ENCODE data around the gene NKD1. TPM values are rescaled to one million over a fixed set of nuclear protein-coding genes. Genes with fewer than 3 reads are reported as not detected.

Gene NKD1, protein sequence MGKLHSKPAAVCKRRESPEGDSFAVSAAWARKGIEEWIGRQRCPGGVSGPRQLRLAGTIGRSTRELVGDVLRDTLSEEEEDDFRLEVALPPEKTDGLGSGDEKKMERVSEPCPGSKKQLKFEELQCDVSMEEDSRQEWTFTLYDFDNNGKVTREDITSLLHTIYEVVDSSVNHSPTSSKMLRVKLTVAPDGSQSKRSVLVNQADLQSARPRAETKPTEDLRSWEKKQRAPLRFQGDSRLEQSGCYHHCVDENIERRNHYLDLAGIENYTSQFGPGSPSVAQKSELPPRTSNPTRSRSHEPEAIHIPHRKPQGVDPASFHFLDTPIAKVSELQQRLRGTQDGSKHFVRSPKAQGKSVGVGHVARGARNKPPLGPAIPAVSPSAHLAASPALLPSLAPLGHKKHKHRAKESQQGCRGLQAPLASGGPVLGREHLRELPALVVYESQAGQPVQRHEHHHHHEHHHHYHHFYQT
- total RNA-seq (2022; extraction: Qiagen RNA extraction; ENCODE audit: low read depth): 0.09 to 0.67 TPM (median 0.54 TPM) in 5 replicates

DNA sequence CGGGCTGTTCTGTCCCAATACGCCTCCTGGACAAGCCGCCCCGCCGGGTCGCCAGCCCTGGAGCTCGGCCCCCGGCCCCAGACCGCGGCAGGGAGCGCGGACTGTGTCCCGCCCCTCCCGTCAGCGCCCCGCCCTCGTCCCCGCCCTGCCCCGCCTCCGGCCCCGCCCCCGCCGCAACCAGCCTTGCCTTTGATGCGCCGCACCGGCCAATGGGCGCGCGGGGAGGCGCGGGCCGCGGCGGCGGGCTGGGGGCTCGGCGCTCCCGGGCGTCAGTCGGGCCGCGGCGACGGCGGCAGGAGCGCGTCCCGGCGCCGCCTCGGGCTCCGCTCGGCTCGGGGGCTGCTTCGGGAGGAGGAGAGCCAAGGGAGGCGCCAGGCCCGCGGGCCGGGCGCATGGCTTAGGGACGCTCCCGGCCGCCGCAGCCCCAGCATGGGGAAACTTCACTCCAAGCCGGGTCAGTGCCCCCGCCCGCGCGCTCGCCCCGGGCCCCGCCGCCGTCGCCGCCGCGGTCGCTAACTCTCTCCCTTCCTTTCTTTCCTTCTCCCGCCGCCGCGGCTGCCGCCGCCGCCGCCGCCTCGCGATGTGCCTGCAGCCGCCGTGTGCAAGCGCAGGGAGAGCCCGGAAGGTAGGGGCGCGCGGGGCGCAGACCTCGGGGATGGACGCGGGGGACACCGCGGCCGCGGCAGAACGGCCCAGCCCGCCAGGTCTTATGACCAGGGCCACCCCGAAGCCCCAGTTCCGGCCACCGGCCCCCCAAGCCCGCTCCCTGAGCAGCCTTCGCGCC is at the start of gene NKD1:
TSS of gene NKD1 (plus strand) at position 272 of the 784 bp plus-strand sequence. CDS start at position 430, 158 bp downstream.

DNA sequence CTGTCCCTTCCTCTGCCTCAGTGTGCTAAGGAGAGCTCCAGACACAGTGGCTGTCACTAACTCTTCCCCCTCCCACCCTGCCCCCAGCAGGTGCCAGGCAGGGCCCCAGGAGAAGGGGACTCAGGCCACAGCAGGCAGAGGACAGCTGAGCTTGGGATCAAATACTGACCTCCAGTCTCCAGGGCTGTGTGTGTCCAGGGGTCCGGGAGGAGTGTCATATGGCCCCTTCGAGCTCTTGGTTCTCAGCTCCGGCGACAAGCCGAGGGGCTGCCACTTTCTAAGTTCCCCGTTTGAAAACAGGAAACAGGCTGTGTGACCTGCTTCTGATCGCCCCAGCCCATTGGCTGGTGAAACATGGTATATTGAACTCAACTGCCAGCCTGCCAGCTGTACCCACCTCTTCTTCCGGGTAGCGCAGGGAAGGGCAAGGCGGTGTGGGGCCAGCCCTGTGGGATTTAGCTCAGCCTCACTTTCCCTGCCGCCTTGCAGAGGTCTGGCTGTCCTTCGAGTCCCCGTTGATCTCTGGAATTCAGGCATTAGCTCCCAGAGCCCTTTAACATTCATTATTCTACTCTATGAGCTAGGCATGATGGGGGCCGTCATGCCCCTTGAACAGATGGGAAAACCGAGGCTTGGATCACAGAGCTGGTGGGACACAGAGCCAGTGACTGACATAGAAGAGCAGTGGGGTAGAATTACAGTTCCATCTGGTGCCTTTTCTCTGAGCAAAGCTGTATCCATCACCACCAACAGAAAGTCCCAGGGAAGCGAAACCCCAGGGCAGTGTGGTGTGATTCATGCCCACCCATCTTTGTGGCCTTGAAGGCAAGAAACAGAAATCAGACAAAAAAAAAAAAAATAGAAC is 133.1 kb downstream of the NKD1 start, which contains the start of gene SNX20:
TSS of gene SNX20 (minus strand) at position 292 of the 865 bp plus-strand sequence. CDS start 3,786 bp downstream, outside the sequence.

DNA sequence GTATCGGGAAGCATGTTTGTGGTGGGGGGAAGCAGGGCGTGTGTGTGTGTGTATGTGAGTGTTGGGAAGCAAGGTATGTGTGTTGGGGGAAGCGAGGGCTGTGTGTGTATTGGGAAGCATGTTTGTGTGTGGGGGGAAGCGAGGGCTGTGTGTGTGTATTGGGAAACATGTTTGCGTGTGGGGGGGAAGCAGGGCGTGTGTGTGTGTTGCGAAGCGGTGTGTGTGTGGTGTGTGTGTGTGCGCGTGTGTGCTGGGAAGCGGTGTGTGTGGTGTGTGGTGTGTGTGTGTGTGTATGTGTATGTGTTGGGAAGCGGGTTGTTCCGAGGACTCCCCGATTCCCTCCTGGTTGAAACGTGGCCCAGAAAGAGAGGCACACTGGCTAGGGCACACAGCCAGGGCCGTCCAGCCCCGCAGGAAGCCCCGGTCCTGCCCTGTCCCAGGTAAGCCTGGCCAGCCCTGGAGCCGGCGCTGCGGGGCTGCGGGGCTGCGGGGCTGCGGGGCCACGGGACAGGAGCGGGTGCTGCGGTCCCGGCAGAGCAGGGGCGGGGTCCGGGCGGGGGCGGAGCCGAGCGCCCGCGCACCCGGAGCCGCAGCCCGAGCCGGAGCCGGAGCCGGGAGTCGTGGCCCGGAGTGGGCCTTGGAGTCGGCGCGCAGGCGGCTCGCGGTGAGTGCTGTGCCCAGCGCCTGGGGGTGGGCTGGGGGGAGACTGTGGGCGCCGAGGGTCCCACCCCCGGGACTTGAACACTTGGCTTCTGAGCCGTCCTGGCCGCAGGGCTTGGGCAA is 145.0 kb downstream of the NKD1 start, which contains the start of gene NOD2:
TSS of gene NOD2 (plus strand) at position 608 of the 783 bp plus-strand sequence. CDS start 5,890 bp downstream, outside the sequence.

Other genes starting within 250 kb of the NKD1 start
- 58.5 to 70.8 TPM (median 62.8 TPM) in 5 replicates for gene BRD7, start 179.4 kb upstream of the NKD1 start, total RNA-seq (2022; extraction: Qiagen RNA extraction; ENCODE audit: low read depth)
- gene SNX20, start 132.9 kb downstream of the NKD1 start, total RNA-seq (2022; extraction: Qiagen RNA extraction; ENCODE audit: low read depth): not detected in 5 replicates
- gene NOD2, start 145.2 kb downstream of the NKD1 start, total RNA-seq (2022; extraction: Qiagen RNA extraction; ENCODE audit: low read depth): not detected in 5 replicates
- gene CYLD, start 193.7 kb downstream of the NKD1 start, total RNA-seq (2022; extraction: Qiagen RNA extraction; ENCODE audit: low read depth): 10.1 to 17.6 TPM (median 15.6 TPM) in 5 replicates